GM23248 (cell line): ENCODE measurements around the gene CASZ1.

Experiments
- EZH2 ChIP-seq: fragments of 200-600 bp; sonication (generic); IDR thresholded peaks from 2 replicates; pipeline ENCODE4 v1.6.1; 2018; ENCODE audit warnings: antibody characterized with exemption, mild to moderate bottlenecking; ENCODE audit not compliant: insufficient read depth, poor library complexity, severe bottlenecking
- EZH2phosphoT487 ChIP-seq: fragments of 200-600 bp; sonication (generic); IDR thresholded peaks from 2 replicates; pipeline ENCODE4 v1.6.1; 2018; ENCODE audit warnings: antibody characterized with exemption, moderate library complexity, mild to moderate bottlenecking, low read depth; ENCODE audit not compliant: insufficient read depth

DNA sequence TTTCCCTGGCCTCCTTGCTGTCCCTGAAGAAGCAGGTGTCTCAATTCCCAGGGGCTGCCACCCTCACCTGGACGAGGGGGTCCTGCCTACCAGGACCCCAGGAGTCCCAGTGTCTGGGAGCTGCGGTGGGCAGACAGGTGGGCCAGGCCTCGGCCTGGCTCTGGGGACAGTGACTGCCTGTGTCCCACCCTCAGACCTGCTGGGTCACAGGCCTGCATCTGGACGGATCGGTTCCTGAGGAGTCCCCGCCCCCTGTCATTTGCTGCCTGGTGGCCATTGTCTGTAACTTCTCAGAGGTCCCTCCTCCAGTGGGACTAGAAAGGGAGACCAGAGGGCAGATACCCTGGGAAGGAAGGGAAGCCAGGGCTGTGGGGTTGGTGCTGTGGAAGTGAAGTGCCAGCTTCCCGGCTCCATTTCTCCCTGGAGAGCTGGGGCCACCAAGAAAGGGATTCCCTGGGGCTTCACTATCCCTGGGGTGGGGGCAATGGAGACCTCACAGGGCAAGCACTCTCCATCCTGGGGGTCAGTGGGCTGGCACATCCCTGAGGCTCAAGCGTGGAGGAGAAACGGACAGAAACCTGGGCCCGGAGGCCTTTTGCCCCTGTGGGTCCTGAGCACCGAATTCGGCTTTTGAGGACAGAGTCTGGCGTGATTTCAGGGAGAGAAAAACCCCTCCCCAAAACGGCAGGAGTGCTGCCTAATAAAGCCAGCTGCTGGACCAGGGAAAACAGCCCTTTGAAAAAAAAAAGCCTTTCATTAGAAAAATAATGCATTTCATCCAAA lies 164.4 kb downstream of the CASZ1 start:
- TF ChIP-seq EZH2phosphoT487 (no peak), EZH2 (no peak)
